ENCODE measurements around the gene ACOX1.

The ACOX1 gene

DNA sequence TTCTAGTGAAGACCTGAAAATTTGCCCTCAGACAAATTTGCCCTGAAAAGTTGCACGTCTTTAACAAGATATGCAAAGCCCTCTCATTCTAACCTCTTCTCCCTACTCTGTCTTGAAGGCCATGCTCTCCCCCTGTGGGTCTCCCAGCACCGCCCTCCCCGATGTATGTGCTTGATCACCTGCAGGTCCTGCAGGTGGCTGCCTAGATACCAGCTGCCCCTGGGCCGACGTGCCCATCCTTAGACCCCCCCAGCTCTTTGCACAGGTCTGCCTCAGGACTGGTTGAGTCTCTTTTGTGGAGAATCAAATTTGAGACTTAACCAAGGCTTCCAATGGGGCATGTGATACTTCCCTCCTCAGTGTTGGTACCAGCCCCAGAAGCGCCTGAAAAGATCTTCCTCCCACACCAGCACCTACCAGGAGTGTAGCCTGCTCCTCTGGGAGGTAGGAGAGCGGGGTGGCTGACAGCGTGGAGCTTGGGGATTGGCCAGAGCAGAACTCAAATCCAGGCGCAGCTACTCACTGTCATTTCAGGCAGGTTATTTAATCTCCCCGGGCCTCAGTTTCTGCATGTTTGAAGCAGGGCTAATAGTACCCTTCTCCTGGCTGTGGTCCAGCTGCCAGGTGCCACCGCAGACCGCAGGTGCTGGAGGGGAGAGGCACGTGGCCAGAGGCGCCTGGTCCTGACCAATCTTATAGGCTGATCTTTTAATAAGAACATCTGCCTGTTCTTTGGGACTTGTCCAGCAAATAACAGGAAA is 69.7 kb downstream of the ACOX1 start:
- DNase-seq (ENCODE audit: low spot score), result no peak

DNA sequence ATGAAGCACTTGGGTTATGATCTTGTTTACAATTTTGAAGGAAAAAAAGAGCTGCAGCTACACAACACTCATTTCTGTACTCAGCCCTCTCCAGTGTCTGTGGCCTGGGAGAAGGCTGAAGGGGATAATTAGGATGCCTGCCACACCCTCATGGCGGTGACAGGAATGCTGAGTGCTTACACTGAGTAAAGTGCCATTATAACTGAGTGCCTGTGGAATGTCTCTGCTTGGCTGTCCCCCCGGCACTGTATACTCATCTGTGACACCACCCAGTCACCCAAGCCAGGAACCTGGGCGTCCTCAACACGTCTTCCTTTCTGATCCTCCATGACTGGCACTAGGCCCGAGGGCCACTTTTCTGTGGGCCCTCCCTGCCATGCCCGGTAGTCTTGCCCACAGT is 70.8 kb downstream of the ACOX1 start:
- no peak for DNase-seq (ENCODE audit: low spot score)

DNA sequence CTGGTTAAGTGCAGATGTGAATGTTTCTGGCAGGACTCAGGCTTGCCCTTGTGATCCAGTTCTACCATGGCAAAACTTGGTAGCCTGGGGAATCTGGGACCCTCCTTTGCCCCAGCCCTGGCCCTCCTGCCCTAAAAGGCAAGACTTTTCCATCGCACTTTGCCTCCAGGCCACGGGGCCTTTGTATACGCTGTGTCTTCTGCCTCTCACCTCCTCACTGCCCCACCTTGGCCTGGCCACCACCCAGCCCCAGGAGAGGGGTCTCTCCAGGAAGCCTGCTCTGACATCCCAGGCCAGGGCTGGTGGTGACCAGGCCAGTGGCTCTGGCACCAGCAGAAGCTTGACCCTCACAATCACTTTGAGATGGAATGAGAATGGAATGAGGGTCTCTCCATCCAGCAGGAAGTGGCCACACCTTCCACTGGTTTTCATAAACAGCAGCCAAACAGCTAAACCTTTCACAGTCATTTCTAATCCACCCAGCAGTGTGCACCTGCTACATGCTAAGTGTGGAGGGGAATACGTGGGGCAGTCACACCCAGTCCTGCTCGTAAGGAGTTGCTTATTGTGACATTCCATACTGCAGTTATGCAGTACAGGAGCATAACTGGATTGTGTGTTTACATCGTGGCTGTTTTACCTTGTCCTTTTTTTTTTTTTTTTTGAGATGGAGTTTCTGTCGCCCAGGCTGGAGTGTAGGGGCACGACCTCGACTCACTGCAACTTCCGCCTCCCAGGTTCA is 72.7 kb downstream of the ACOX1 start:
- DNase-seq (ENCODE audit: low spot score), result no peak

DNA sequence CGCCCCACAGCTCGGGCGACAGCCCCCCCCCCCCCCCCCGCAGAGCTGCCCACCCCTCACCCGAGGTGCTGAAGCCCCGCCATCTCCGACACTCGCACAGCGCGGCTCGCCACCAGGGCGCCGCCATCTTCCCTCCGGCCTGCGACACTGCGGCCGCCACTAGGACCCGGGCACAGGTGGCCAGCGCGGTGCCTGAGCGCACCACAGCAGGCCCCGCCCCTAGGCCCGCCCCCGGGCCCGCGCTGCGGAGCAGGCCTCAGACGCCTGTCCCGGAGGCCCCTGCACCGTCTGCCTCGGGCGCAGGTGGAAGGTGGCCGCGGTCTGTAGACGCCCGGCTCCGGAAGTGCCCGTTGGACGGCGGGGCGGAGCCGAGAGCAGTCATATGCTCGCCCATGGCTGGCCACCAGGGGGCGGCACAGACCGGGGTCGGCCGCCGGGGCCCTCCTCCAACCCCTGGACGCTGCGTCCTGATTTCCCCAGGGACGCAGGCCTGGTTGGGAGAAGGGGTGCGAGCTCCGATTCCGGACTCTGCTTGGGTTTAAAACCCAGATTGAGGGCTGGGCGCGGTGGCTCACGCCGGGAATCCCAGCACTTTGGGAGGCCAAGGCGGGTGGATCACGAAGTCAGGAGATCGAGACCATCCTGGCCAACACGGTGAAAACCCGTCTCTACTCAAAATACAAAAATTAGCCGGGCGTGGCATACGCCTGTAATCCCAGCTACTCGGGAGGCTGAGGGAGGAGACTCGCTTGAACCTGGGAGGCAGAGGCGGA is 74.0 kb downstream of the ACOX1 start, which contains the start of gene MRPL38:
MRPL38 (minus strand) TSS at position 136 of the 773 bp plus-strand sequence; CDS start at position 127, 9 bp downstream.
- DNase-seq (ENCODE audit: low spot score), result peak; percentile 99

DNA sequence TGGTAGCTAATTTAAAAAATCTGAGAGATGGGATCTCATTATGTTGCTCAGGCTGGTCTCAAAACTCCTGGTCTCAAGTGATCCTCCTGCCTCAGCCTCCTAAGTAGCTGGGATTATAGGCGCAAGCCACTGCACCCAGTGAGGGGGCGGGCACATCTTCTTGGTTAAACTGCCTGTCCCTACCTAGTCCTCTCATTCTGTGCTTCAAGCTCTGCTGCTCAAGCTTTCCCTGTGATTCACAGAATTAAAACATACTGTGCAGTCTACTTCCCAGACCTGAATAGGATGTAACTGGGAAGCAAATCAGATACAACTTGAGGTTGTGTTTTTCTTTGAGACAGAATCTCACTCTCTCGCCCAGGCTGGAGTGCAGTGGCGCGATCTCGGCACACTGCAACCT is 76.6 kb downstream of the ACOX1 start:
- DNase-seq (ENCODE audit: low spot score), result no peak

DNA sequence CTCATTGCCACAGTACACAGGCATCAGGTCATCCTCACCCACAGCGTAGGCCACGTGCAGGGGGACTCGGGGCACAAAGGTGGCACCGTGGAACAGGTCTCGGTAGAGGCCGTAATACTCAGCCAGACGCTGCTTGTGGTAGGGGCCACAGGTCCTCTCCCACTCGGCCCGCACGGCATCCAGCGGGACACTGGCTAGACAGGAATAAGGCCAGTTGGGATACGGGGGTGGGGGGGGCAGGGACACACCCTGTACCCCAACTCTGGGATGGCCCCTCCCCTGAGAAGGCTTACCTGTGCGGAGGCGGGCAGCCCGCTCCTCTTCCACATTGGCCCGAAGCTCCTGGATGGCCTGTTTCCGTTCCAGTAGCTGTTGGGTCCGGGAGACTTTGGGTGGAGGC is 77.2 kb downstream of the ACOX1 start:
- DNase-seq (ENCODE audit: low spot score), result no peak

DNA sequence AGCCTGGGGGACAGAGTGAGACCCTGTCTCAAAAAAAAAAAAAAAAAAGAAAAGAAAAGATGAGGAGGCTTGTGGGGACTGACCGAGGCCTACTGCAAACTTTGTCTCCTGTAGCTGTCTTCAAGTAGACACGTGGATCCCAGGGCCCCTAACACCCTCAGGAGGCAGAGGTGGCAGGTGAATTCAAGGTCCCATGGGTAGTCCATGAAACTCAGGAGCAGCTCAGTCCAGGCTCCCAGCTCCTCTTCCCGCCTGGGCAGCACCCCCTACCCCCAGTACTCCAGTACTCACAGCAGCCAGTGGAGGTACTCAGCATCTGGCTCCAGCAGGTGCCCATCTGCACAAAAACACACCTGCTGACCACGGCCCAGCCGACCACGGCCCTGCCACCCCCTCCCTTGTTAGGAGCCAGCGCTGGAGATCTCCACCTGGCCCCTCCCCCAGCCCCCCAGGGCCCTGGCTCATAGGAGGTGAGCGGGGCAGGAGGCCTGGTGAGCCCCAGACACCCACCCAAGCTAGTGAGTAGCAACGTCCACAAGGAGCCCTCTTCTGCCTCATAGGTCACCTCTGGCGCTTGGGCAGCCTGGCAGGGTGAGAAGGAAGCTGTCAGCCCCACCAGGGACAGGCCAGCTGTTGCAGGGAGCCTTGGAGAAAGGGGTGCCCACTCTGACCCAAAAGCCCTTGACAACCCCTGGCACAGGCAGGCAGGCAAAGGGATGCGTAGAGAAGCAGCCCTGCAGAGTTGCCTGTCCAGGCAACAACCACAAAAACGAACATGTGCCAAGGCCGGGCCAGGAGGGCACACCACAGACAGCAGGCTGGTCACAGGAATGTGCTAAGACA is 78.1 kb downstream of the ACOX1 start:
- no peak for DNase-seq (ENCODE audit: low spot score)

DNA sequence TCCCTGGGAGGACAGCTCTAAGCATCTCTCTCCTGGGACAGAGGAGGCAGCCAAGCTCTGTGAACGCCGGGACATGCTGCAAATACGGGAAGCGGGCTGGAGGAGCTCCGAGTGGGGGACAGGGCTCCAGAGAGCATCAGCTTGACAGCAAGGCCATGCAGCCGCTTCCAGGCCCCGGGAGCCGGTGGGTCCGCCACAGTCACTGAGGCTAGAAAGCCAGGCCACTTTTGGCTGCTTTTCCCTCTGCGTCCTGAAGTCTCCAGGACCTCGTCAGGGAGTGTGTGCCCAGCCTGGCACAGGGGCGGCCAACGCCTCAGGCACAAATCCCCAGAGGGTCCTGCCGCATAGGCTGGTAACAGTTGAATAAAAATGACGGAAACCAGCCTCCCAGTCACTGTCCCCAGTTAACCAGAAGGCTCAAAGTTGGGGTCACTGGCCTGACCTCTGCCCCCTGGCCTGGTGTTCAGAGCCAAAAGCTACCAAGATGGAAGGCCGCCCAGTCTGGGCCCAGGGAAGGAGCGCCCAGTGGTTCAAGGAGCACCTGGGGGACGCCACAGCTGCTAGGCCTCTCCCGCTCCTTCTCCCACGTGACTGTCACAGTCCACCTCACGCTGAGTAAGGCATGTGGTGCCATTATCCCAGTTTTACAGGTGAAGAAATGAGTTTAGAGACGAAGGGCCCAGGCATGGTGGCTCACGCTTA is 79.0 kb downstream of the ACOX1 start:
- DNase-seq (ENCODE audit: low spot score), result no peak

DNA sequence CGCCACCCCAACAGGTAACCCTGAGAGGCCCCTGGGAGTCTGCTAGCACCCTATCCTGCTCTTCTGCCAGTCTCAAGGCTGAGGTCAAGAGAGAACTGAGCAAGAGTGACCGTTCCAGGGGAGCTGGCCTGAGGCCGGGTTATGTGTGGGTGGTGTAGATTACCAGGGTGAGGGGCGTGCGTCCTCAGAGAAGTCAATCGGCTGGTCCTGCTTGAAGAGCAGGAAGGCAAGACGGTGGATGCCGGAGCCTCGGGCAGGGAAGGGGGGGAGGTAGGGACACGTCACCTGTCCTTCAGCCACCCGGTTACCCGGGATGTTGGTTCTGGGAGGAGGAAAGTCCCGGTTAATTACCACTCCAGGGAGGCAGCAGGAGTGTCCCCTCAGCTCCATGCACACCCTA is 79.6 kb downstream of the ACOX1 start:
- DNase-seq (ENCODE audit: low spot score), result no peak

DNA sequence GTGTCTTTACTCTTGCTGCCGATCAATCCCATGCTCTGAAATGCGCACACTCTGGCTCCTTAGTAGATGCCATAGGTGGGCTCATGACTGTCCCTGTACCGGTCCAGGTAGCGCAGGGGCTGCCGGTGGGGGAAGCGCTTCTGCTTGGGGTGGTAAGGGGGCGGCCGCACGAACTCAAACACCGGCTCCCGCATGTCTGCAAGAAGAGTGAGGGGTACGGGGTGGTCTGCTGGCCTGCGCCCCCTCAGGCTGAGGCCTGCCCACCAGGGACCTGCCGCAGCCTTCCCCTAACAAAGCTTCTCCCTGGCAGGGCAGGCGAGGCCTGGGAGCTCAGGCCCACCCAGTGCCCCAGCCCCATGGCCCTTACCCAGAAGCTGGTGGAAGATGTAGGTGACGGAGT is 80.2 kb downstream of the ACOX1 start:
- no peak for DNase-seq (ENCODE audit: low spot score)

DNA sequence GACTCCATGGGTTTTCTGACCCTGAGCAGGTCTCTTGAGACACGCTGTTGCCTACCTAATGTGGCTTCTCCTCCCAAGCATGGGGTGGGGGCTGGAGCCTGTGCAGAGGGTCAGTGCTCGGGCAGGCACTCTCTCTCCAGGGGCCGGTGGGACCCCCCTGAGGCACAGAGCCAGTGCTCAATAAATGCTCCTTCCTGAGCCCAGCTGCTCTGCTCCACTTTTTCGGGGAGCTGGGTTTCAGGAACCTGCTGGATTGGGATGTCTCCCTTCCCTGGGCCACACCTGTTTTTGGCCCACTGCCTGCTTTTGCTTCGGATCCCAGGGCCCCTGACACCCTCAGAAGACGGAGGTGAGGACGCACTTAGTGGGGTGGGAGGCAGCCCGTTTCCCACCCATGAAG is 80.9 kb downstream of the ACOX1 start:
- DNase-seq (ENCODE audit: low spot score), result no peak

DNA sequence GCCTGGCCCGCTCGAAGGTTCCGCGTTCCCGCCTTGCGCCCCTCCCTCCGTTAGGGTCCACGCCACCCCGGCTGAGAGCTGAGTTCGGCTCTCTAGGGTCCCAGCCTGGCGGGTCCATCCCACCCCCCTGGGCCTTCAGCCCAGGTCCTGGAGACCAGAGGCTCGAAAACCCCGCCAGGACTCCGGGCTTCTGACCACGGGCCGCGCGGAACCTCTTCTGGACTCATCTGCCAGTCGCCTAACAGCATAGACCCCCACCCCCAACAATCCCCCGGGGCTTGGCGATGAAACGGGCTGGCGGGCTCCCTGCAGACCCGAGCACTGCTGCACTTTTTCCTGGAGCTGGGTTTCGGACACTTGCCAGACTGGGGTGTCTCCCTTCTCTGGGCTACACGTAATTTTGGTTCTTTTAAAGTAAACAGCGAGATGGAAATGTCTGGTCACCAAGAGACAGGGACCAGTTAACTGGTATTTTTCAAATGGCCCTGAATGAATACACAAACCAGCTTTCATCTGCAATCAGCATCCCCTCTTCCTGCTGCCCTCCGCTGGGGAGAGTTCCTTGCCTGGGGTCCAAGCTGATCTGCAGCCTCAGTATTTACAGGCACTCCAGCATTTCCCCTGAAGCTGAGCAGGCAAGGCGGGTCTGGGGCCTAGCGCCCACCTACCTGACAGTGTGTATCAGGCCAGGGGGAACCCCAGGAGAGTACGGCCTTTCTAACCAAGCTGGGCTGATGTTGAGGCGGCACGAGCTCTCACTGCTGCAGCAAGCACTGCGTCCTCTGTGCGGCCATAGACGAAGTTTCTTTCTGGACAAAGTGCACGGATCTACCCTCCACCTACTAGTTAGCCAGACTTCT is 81.6 kb downstream of the ACOX1 start:
- no peak for DNase-seq (ENCODE audit: low spot score)

DNA sequence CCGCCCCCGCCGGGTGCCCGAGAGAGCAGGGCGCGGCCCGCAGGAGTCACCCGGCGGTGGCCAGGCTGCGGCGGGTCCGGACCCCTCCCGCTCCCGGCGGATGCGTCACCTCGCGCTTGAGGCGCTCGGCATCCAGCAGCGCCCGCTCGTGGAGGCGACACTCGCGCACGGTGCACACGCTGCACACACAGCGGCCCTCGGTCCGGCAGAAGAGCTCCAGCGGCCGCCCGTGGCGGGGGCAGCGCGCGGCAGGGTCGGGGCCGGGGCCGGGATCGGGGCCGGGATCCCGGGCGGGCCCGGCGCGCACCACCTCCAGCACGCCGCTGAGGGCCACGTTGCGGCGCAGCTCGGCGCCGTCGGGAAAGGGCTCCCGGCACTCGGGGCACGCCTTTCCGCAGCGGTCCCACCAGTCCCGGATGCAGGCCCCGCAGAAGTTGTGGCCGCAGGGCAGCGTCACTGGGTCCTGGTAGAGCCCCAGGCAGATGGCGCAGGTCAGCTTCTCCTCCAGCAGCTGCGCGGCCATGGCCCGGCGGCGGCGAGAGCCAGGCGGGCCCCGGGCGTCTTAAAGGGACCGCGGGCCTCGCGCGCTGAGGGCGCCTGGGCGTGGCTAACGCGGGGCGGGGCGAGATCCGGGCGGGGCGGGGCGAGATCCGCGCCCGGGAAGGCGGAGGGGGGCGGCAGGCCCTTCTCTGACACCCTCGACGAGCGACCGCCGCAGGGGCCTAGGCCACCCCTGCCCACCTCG is 82.4 kb downstream of the ACOX1 start, which contains the start of gene TRIM65:
TRIM65 (minus strand) TSS at position 537 of the 745 bp plus-strand sequence; CDS start at position 523, 14 bp downstream.
- DNase-seq (ENCODE audit: low spot score), result peak; percentile 94

DNA sequence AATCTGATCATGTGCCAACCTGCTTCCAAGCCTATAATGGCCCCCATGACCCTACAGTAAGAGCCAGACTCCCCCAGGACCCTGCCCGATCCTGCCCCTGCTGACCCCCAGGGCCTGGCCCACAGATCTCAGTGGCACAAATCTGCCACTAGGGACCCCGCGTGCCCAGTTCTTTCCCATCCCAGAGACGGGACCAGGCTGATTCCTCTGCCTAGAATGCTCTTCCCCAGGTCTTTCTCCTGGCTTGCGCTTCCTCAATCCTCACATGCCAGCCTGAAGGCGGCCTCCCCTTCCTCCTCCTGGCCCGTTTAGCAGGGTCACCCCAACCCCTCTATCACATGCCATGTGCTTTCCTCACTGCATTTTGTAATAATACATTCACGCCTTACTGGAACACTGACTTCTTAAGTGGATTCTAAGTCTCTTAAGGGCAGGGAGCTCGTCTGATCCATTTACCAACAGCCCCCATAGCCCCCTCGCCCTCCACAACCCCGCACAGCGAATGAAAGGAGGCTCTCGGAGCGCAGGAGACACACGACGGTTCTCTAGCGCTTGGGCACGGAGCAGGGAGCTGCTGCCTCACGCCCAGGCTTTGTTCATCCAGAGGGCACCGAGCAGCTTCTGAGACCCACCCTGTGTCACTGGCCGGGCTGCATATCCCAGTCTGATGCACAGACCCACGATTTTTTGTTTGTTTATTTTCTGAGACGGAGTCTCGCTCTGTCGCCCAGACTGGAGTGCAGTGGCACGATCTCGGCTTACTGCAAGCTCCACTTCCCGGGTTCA is 83.4 kb downstream of the ACOX1 start:
- peak; percentile 61 for DNase-seq (ENCODE audit: low spot score)

DNA sequence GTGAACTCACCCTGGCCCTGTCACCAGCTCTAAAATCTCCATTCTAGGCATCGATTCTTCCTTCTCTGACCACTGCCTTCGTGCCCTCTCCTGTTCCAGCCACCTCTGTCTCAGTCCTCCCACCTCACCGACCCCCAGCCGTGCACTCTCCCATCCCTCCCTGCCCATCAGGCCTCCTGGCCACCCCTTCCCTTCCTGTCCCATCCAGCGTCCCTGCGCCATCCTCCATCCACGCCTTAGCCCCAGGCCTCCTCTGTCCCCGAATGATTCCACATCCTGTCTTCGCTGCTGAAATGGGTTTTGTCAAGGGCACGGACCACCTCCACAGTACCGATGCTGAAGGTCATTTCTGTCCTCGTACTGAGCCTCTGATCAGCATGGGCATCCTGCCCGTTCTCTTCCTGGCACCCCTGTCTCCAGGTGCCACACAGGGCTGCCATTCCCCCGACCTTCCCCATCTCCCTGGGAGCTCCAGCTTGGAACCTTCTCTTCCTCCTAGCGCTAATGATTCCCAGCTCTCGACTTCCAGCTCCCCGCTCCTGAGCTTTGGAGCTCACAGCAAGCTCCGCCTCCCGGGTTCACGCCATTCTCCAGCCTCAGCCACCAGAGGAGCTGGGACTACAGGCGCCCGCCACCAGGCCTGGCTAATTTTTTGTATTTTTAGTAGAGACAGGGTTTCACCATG is 84.8 kb downstream of the ACOX1 start:
- no peak for DNase-seq (ENCODE audit: low spot score)

DNA sequence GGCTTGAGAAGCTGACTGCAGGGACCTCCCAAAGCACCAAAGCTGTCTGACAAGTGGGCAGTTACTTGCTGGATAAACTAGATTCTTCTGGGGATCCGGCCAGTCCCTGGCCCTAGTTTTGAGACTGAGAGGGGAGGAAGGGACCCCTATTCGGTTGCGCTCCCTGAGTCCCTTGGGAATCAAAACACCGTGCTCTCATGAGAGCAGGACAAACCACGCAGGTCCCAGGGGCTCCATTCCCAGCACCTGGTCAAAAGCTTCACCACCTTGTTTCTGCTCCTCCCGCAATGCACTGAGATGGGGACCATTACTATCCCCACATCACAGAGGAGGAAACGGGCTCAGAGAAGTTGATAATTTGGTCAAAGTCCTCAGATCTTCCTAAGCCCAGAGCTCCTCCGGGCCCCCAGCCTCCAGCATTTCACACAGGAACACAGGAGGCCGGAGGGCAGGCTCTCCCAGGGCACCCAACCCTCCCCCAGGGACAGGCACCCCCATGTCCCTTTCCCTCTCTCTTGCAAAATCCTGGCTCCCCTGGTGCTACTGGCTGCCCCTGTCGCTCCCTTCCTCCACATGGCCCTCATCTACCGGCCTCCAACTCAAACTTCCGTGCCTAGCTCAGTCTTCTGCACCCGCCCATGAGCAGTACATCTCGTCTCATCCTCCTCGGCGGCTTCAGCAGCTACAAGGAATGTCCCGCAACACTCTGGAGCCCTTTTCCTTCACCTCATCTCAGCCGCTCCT is 85.5 kb downstream of the ACOX1 start:
- DNase-seq (ENCODE audit: low spot score), result no peak

DNA sequence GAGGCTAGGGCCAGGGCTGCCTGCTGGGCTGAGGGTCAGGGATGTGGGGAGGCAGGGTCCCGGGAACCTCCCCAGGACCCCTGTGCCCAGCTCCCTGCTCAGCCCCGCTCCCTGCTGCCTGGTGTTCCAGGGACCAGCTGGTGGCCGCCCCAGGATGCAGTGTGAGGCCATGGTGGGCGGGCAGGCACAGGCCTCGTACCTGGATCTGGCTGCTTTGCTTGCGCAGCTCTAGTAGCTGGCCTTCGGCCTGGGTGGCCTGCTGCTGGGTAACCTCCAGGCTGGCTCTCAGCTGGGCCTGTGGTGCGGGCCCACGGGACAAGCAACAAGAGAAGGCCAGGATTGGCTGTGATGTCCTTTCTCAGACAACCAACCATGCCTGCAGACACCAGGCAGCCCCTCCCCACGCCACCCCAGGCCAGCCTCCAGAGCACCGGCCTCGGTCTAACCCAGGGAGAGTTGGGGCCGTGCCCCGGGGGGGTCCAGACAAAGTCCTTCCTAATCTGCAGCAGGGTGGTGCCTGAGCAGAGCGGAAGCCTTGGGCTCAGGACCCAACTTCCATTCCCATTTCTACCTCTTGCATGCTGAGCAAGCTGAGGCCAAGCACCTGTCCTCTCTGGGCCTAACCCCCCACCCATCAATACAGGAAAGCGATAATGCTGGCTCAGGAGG is 86.3 kb downstream of the ACOX1 start:
- DNase-seq (ENCODE audit: low spot score), result no peak

Data from AG08396 (cell line).